Body of pancreas (tissue), 4 donors: ENCODE results near the gene CRACR2B.

Source experiments
- CTCF ChIP-seq, 7 experiments: fragments of 450-650 bp in 4 of 7; fragments of 200-600 bp in 3 of 7; sonication (generic) in 3 of 7; IDR thresholded peaks; one replicate each; pipeline ENCODE4 v1.5.1; 2016 to 2019; ENCODE audit warnings: antibody characterized with exemption in 7 of 7
- POLR2A ChIP-seq, 3 donors: fragments of 450-650 bp; IDR thresholded peaks; one replicate each; pipeline ENCODE4 v1.6.1; 2016; ENCODE audit warnings: antibody characterized with exemption in 3 of 3, mild to moderate bottlenecking in 2 of 3

GRCh38 chr11:829847-830294 is 2.2 kb downstream of the CRACR2B start:
- TF ChIP-seq CTCF (IDR thresholded peaks at IDR 0.05): no peak
- no peak for TF ChIP-seq POLR2A (IDR thresholded peaks at IDR 0.05)
